ENCODE data around the gene SARM1.
"Not testable (repeated sequence)": the region's sequence is repeated elsewhere in the genome, so short reads cannot be mapped to it uniquely, and the experiment has no call there.

Gene SARM1

GRCh38 chr17:28397275-28397674 lies 25.8 kb downstream of the SARM1 start:
- no peak for DNase-seq

- DNase-seq = no peak
Observed at GRCh38 chr17:28397687-28398279, 26.3 kb downstream of the SARM1 start.

GRCh38 chr17:28398280-28398981 lies 26.9 kb downstream of the SARM1 start:
- no peak for DNase-seq

GRCh38 chr17:28399808-28400207 lies 28.3 kb downstream of the SARM1 start:
- DNase-seq = no peak

DNA sequence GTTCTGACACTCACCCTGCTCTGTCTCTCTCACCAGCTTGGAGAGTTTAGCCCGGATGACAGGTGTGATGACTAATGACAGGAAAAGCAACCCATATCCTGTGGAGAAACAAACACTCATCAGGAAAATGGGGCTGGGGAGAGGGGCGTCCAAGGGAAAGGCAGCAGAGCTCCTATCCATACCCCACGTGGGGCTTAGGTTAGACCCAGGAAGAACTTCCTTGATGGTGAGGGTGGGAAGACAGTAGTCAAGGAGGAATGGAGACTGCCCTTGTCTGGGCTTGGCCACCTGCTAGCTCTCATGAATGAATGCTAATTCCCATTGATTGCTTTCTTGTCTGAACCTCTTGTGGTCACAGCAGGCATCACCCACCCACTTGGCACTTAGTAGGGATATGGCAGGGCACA lies 30.7 kb downstream of the SARM1 start:
- DNase-seq = no peak

DNA sequence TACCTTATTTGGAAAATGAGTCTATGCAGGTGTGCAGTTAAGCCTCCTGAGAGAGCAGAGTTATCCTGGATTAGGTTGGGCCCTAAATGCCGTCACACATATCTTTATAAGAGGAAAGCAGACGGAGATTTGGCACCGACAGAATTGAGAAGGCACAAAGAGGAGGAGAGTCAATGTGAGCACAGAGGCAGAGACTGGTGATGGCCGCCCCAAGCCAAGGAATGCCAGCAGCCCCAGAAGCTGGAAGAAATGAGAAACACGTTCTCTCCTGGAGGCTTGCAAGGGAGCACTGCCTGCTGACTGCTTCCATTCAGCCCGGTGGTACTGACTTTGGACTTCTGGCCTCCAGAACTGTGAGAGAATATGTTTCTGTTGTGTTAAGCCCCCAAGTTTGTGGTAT lies 31.4 kb downstream of the SARM1 start:
- no peak for DNase-seq

DNA sequence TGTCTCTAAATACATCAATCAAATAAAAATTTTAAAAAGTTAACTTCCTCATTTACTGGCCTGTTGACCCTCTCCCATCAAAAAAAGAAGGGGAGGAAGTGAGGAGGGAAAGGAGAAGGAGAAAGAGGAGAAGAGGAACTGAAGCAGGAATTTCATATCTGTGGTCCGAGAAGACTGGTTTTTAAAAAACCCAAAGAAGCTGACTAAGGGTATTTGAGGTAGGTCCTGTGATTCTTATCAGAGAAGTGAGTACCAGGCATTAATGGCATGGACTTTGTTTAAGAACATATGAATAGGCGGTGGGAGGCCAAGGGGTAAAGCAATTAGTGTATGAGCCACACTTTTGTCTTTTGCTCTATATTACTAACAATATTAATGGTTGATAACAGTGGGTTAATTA lies 32.5 kb downstream of the SARM1 start:
- DNase-seq = no peak

GRCh38 chr17:28404461-28404811 lies 32.9 kb downstream of the SARM1 start:
- no peak for DNase-seq

DNA sequence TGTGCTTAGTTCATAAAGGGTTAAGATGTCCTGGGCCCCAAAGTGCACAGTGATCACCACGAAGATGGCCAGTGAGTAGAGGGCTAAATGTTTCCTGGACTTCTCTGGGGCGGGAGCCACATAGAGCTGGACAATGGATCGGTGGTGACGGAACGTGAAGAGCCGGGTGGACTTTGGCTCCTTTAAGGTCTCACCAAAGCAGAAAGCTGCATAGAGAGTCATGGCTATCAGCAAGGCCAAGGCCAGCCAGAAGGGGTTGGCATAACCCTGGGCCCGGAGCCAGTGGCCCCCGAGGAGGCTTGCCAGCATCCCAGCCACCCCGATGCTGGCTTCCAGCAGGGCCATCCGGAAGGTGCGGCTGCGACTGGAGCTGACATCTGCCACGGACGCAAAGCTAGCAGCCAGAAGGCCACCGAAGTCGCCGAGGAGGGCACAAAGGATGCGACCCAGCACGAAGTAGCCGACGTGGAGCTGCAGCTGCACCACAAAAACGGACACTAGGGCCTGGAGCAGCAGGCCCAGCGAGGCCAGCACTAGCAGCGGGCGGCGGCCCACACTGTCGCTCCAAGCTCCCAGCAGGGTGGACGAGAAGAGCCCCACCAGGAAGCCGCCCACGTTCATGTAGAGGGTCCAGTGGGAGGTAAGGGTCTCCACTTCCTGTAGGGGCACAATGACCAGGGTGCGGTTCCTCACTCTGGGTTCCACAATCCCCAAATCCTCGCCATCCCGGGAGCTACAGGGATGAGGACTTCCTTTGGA lies 33.5 kb downstream of the SARM1 start:
- no peak for DNase-seq

- DNase-seq = peak; percentile 25
Observed at GRCh38 chr17:28405632-28406472, 34.4 kb downstream of the SARM1 start, which contains the start of gene SLC46A1. SLC46A1 (minus strand) TSS chr17:28406212; CDS start chr17:28406114, 98 bp downstream.

- no peak for DNase-seq
Observed at GRCh38 chr17:28406473-28406814, 35.0 kb downstream of the SARM1 start.

- no peak for DNase-seq
Observed at GRCh38 chr17:28407130-28407973, 35.9 kb downstream of the SARM1 start.

DNA sequence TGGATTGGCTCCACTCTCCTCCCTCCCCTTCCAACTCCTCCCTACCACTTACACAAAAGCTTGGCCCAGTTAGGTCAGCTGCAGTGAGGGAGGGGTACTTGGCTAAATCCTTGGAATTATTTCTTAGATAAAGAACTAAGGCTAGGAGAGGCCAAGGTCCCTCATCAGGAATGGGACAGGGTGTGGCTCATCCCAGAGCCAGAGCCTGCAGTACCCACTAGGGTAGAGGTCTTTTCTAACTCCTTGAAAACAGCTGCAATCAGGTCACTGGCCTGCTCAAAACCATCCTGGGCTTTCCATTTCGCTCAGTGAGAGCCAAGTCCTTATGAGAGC lies 36.4 kb downstream of the SARM1 start:
- no peak for DNase-seq

GRCh38 chr17:28412099-28412498 lies 40.6 kb downstream of the SARM1 start:
- DNase-seq = no peak

GRCh38 chr17:28413804-28414203 lies 42.3 kb downstream of the SARM1 start:
- DNase-seq = no peak

- no peak for DNase-seq
Observed at GRCh38 chr17:28415886-28416285, 44.4 kb downstream of the SARM1 start.

DNA sequence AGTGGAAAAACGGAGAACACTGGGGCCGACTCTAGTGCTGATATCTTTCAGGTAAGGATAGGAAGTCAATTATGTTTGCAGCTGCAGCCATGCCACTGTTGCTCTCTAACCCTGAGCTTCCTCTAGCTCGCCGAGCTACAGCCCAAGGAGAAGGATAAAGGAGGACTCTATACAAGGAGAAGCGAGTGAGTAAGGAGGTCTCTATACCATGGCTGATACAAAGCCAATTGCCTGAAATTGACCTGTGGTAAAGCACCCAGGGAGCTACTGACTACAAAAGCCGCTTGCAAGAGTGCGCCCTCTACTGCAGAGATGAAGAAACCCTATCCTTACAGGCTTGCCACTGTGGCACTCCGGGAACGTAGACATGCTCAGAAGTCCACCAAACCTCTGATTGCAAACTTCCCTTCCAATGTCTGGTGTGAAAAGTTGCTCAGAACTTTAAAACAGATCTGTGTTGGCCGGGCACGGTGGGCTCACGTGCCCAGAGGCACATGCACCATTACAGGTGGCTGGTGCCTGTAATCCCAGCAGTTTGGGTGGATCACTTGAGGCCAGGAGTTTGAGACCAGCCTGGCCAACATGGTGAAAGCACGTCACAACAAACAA lies 45.3 kb downstream of the SARM1 start:
- DNase-seq = peak; percentile 64

DNA sequence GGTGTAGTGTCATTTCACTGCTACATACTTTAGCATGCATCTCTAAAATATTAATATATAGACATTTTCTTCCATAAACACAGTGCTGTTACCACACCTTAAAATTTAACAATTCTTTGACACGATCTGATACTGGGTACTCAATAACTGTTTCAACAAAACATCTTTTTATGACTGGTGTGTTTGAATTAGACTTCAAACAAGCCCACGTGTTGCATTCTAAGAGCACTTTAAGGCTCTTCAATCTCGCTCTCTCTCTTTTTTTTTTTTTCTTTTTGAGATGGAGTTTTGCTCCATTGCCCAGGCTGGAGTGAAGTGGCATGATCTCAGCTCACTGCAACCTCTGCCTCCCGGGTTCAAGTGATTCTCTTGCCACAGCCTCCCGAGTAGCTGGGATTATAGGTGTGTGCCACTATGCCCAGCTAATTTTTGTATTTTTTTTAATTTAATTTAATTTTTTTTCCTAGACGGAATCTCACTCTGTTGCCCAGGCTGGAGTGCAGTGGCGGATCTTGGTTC lies 50.4 kb downstream of the SARM1 start:
- no peak for DNase-seq

DNA sequence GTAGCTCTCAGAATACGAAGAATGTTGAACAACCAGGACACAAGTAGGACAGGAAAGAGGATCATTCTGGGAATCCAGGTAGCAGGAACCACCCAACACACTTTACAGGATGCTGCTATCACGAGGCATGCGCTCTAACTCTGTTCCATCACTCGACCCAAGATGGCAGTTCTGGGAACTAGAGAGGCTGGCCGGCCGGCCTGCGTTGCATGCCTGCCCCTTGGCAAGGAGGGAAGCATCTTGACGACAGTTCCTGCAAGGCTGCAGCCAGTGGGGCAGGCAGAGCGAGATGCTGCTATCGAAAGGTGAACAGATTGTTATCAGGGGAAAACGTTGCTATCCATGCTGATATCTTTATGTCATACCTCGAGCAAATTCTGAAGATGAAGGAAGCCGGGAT lies 53.7 kb downstream of the SARM1 start:
- no peak for DNase-seq

DNA sequence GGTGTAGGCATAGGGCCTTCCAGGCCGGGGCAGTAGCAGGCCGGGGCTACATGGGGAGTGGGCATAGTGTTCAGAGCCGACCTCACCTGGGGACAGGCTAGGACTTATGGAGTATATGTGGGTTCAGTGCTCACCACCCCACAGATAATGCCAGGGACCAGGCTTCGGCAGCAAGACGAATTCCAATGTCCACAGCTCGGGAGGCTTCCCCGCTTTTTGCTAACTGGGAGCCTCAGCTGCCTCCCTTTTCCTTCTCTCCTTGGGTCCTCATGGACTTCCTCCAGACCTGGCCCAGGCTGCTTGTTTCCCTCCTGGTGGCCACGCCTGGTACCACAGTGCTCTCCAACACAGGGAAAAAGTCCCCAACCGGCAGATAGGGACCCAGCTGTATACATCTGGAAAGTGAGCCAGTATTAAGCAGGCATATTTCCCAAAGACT lies 54.6 kb downstream of the SARM1 start:
- no peak for DNase-seq

DNA sequence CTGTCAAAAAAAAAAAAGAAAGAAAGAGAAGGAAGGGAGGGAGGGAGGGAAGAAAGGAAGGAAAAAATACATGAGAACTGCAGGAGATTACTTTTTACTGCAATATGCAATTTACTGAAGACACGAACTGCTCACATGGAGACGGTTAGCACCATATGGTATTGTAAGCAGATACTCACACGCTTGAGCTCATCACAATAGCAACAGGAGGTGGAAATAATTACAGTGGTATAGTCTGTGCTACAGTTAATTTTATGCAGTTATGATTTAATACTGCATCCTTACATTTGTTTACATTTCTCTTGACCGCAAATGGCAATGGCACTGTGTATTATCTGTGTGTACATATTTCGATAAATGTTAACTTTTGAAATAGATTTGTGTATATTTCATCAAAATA lies 55.9 kb downstream of the SARM1 start:
- DNase-seq = no peak

GRCh38 chr17:28427982-28428381 lies 56.5 kb downstream of the SARM1 start:
- DNase-seq = not testable (repeated sequence)

All from CD4-positive, alpha-beta T cell treated with Interleukin-21 for 1 hour (primary cell).